A673 (cell line): ENCODE data around the gene FBXW4.

Experiments
- EZH2 ChIP-seq: fragments of 200-600 bp; sonication (generic); IDR thresholded peaks from 2 replicates; pipeline ENCODE4 v1.6.1; 2017; ENCODE audit warnings: borderline replicate concordance, low read depth, mild to moderate bottlenecking, mixed read lengths, antibody characterized with exemption, low read length; ENCODE audit not compliant: poor library complexity, severe bottlenecking
- TF ChIP-seq, protein P1 (sequence below): fragments of 300-800, 200-600 bp; sonication (generic); conservative IDR thresholded peaks from 2 replicates; pipeline ENCODE4 v1.5.1; 2017; ENCODE audit warnings: low read depth, mild to moderate bottlenecking, antibody characterized with exemption, low read length, moderate library complexity, mixed read lengths

DNA sequence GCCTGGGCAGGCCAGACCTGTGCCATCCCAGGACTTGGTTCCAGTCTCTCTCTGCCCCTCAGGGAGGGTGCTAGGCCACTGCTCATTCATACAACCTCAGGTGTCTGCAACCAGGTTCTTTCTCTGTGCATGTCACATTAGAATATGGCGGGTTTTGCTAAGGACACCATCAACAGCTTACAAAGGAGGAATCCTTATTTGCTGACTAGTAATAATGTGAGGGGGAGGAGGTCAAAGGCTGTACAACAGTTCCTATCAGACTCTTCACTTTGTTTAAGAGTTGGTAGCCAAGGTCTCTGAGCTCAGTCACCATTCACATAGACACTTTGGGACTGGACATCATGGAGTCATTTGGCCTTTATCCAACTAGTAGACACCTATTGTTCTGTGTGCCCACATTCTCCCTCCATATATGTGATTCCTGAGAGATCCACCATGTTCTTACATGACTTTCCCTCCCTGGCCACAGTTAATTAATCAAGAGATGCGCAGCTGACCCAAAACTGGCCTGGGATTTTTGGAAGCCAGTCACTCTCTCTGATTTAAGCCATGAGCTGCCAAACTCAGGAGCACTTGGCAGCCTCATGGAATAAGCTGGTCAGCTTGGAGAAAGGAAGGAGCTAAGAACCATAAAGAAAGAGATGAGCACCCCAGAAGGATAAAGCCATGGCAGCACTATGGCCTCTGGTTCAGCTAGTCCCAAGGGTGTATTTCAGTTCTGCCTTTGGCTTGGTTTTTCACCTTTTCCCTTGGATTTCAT is 55.6 kb downstream of the FBXW4 start:
- TF ChIP-seq, protein P1, sequence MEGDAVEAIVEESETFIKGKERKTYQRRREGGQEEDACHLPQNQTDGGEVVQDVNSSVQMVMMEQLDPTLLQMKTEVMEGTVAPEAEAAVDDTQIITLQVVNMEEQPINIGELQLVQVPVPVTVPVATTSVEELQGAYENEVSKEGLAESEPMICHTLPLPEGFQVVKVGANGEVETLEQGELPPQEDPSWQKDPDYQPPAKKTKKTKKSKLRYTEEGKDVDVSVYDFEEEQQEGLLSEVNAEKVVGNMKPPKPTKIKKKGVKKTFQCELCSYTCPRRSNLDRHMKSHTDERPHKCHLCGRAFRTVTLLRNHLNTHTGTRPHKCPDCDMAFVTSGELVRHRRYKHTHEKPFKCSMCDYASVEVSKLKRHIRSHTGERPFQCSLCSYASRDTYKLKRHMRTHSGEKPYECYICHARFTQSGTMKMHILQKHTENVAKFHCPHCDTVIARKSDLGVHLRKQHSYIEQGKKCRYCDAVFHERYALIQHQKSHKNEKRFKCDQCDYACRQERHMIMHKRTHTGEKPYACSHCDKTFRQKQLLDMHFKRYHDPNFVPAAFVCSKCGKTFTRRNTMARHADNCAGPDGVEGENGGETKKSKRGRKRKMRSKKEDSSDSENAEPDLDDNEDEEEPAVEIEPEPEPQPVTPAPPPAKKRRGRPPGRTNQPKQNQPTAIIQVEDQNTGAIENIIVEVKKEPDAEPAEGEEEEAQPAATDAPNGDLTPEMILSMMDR, result no peak
- TF ChIP-seq EZH2, result no peak
